Natural killer cell treated with Interleukin-12 subunit alpha and Interleukin-12 subunit beta and Interleukin-15 and Interleukin-18, amount 100 ng/mL, for 72 hours (primary cell): ENCODE measurements around the gene LNX2. TPM values are rescaled to one million over a fixed set of nuclear protein-coding genes. Genes with fewer than 3 reads are reported as not detected.

Experiments used
- ATAC-seq, 2 donors: fragments of 150-1000 bp; cut with Tn5 transposase in 1 of 2; sonication (Bioruptor Pico), chemical (Tn5 transposase) in 1 of 2; 2 replicates each; pipeline ENCODE4 v1.10.0; 2021
- DNase-seq: peaks from one replicate; pipeline ENCODE4 v3.0.0; 2022; ENCODE audit warnings: low spot score
- H3K27ac Mint-ChIP-seq, 2 donors: 1 replicate in 1 of 2; 2 replicates in 1 of 2; pipeline ENCODE4 v1.8.0; 2022; ENCODE audit warnings: mixed read lengths in 2 of 2, mild to moderate bottlenecking in 1 of 2, moderate library complexity in 1 of 2
- H3K27me3 Mint-ChIP-seq, 2 donors: 1 replicate in 1 of 2; 2 replicates in 1 of 2; pipeline ENCODE4 v1.8.0; 2022; ENCODE audit warnings: mixed read lengths in 2 of 2
- H3K36me3 Mint-ChIP-seq: one replicate; pipeline ENCODE4 v1.8.0; 2022; ENCODE audit warnings: mixed read lengths
- H3K4me1 Mint-ChIP-seq, 2 donors: 1 replicate in 1 of 2; 2 replicates in 1 of 2; pipeline ENCODE4 v1.8.0; 2022; ENCODE audit warnings: low read depth in 2 of 2, mixed read lengths in 2 of 2, mild to moderate bottlenecking in 1 of 2
- H3K4me3 Mint-ChIP-seq: one replicate; pipeline ENCODE4 v1.8.0; 2022; ENCODE audit warnings: mixed read lengths
- H3K9me3 Mint-ChIP-seq: 2 replicates; pipeline ENCODE4 v1.8.0; 2022; ENCODE audit warnings: mixed read lengths
- total RNA-seq, 2 donors: library from RNA; stranded (reverse); gene quantifications; one replicate each; pipeline ENCODE4 v1.2.3, GENCODE V29; 2022

LNX2 gene
- total RNA-seq, 2 donors from 2014 or later, result 4.1 to 4.2 TPM

GRCh38 chr13:27522847-27523246, 97.5 kb downstream of the LNX2 start:
- Mint-ChIP-seq H3K27me3 (peaks cover 19 to 29% of the 10 kb centered on the region in 2 donors), H3K27ac (no peak overlapping the region)

GRCh38 chr13:27516103-27516502, 104.2 kb downstream of the LNX2 start:
- ATAC-seq (no peak), DNase-seq (no peak)
- Mint-ChIP-seq H3K27ac (no peak overlapping the region), H3K27me3 (peaks cover 29 to 61% of the 10 kb centered on the region in 2 donors), H3K4me1 (no peaks in the 10 kb centered on the region), H3K9me3 (no peaks in the 10 kb centered on the region), H3K36me3 (no peaks in the 10 kb centered on the region), H3K4me3 (no peak overlapping the region)

More at GRCh38 chr13:27522847-27523246, 97.5 kb downstream of the LNX2 start:
- H3K36me3 Mint-ChIP-seq, result no peaks in the 10 kb centered on the region
- no peaks in the 10 kb centered on the region for H3K9me3 Mint-ChIP-seq
- H3K4me3 Mint-ChIP-seq, result no peak overlapping the region
- ATAC-seq (no peak), DNase-seq (no peak)
- peaks cover 0 to 2% of the 10 kb centered on the region in 2 donors for H3K4me1 Mint-ChIP-seq

GRCh38 chr13:27510082-27510481, 110.2 kb downstream of the LNX2 start:
- H3K9me3 Mint-ChIP-seq, result no peaks in the 10 kb centered on the region
- no peak for DNase-seq
- peaks cover 4 to 26% of the 10 kb centered on the region in 2 donors for H3K27me3 Mint-ChIP-seq
- no peak for ATAC-seq
- H3K27ac Mint-ChIP-seq, result no peak overlapping the region
- no peaks in the 10 kb centered on the region for H3K36me3 Mint-ChIP-seq
- H3K4me3 Mint-ChIP-seq, result no peak overlapping the region
- no peaks in the 10 kb centered on the region for H3K4me1 Mint-ChIP-seq

- no peak overlapping the region for H3K4me3 Mint-ChIP-seq
- H3K27ac Mint-ChIP-seq, result no peak overlapping the region
- ATAC-seq (no peak), DNase-seq (no peak)
- no peaks in the 10 kb centered on the region for H3K9me3 Mint-ChIP-seq
- H3K27me3 Mint-ChIP-seq, result peaks cover 4 to 26% of the 10 kb centered on the region in 2 donors
- no peaks in the 10 kb centered on the region for H3K4me1 Mint-ChIP-seq
- no peaks in the 10 kb centered on the region for H3K36me3 Mint-ChIP-seq
These were observed 111.5 kb downstream of the LNX2 start for GRCh38 chr13:27508802-27509201.

DNA sequence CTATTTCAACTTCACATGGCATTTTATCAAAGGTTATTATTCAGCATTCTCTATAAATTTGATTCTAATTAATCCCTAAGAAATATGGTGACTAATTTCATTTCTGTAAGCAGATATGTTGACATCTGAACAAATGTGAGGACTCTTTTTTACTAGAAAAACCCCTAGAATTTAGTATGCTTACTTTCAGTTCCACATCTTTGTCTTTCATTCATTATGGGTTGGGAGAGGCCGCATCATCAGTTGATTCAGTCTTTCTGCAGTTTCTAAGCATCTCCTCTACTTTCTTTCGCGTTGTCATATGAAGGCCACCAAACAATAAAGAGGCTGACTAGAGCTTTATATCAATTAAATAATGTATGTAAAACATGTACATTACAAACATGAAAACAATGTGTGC, 114.5 kb downstream of the LNX2 start:
- ATAC-seq (no peak), DNase-seq (no peak)
- H3K4me3 Mint-ChIP-seq, result no peak overlapping the region
- no peaks in the 10 kb centered on the region for H3K36me3 Mint-ChIP-seq
- no peaks in the 10 kb centered on the region for H3K4me1 Mint-ChIP-seq
- H3K27ac Mint-ChIP-seq, result no peak overlapping the region
- H3K27me3 Mint-ChIP-seq, result peaks cover 2 to 9% of the 10 kb centered on the region in 2 donors
- no peaks in the 10 kb centered on the region for H3K9me3 Mint-ChIP-seq

DNA sequence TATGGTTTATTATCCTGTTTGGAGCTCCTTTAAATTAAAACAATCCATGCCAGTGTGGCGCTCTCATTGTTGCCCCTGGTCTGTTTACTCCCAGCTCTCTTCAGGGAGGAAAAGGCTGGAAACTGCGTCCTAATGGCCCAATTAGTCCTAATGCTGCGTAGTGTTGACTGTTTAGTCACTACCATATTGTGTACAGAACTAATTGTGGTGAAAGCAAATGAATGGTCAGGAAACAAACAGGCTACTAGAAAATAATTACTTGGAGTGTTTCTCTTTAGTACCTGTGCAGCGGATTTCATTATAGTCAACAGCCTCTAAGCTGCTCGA, 115.5 kb downstream of the LNX2 start:
- no peak overlapping the region for H3K27ac Mint-ChIP-seq
- H3K4me3 Mint-ChIP-seq, result no peak overlapping the region
- DNase-seq (no peak), ATAC-seq (no peak)
- H3K36me3 Mint-ChIP-seq, result no peaks in the 10 kb centered on the region
- H3K9me3 Mint-ChIP-seq, result no peaks in the 10 kb centered on the region
- no peaks in the 10 kb centered on the region for H3K4me1 Mint-ChIP-seq
- peaks cover 2 to 3% of the 10 kb centered on the region in 2 donors for H3K27me3 Mint-ChIP-seq

- Mint-ChIP-seq H3K9me3 (no peaks in the 10 kb centered on the region), H3K27ac (no peak overlapping the region), H3K27me3 (no peaks in the 10 kb centered on the region), H3K4me1 (no peaks in the 10 kb centered on the region), H3K36me3 (no peaks in the 10 kb centered on the region), H3K4me3 (no peak overlapping the region)
- ATAC-seq, result no peak
- no peak for DNase-seq
These were observed 116.0 kb downstream of the LNX2 start for GRCh38 chr13:27504128-27504867.

DNA sequence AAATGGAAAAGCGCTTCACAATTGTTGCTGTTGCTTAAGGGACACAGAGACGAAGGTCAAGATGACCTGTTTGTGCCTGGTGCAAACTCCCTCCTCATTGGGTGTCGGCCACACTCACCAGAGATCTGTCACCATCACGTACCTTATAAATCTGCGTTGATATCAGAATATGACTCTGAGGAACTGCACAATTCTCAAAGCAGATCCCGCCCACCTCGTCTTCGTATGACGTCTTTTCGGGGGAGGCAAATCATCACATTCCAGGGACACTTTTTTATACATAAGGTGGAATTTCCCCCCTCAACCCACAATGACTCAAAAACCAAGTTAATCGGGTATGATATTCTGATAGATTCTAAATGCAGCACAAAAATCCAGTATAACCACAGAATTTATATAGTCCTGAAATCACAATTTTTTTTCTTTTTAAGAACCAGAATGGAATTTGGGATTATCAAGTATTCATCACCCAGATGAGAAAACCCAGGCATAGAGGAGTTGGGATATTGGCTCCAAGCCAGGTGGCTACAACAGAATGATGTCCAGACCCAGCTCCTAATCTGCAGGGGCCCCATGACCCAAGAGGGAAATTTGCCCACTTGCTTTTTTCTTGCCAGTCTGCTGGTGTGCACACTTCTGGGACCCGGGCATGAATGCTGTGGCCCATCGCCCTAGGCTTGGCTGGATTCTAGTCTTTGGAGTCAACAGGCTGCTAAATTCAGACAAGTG, 119.4 kb downstream of the LNX2 start:
- Mint-ChIP-seq H3K4me1 (no peaks in the 10 kb centered on the region), H3K27ac (no peak overlapping the region), H3K27me3 (no peaks in the 10 kb centered on the region), H3K9me3 (no peaks in the 10 kb centered on the region), H3K4me3 (no peak overlapping the region), H3K36me3 (no peaks in the 10 kb centered on the region)
- no peak for ATAC-seq
- DNase-seq, result no peak

DNA sequence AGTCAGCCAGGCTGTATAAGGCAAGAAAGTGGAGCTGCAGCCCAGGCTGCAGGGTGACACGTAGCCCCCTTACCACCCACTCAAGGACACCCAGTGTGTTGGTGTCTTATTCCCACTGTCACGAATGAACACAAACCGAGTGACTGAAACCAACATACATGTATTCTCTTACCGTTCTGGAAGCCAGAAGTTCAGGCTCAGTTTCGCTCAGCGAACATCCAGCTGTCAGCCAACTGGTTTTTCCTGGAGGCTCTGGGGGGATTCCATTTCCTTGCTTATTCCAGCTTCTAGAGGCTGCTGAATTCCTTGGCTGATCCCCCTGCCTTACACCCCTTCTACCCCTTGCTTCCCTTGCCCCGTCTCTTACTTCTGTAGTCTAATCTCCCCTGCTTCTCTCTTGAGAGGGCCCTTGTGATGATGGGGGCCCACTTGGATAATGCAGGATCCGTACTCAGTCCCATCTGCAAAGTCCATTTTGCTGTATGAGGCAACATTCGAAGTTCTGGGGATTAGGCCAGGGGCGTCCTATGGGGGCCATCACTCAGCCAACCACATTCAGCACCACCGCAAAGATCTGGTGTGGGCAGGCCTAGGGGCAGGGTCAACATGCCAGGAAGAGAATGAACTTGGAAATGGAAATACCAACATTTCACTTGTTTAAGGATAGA, 122.6 kb downstream of the LNX2 start:
- no peaks in the 10 kb centered on the region for H3K36me3 Mint-ChIP-seq
- no peak overlapping the region for H3K4me3 Mint-ChIP-seq
- H3K27ac Mint-ChIP-seq, result no peak overlapping the region
- H3K9me3 Mint-ChIP-seq, result no peaks in the 10 kb centered on the region
- H3K4me1 Mint-ChIP-seq, result peaks cover 0 to 3% of the 10 kb centered on the region in 2 donors
- ATAC-seq (no peak), DNase-seq (no peak)
- H3K27me3 Mint-ChIP-seq, result no peaks in the 10 kb centered on the region

GRCh38 chr13:27496536-27497273, 123.6 kb downstream of the LNX2 start:
- Mint-ChIP-seq H3K27me3 (no peaks in the 10 kb centered on the region), H3K4me1 (peaks cover 0 to 3% of the 10 kb centered on the region in 2 donors), H3K9me3 (no peaks in the 10 kb centered on the region), H3K27ac (no peak overlapping the region), H3K36me3 (no peaks in the 10 kb centered on the region), H3K4me3 (no peak overlapping the region)
- ATAC-seq (no peak), DNase-seq (no peak)

- Mint-ChIP-seq H3K4me1 (peaks cover 0 to 3% of the 10 kb centered on the region in 2 donors), H3K27ac (no peak overlapping the region), H3K36me3 (no peaks in the 10 kb centered on the region), H3K4me3 (no peak overlapping the region), H3K27me3 (no peaks in the 10 kb centered on the region), H3K9me3 (no peaks in the 10 kb centered on the region)
- ATAC-seq (no peak), DNase-seq (no peak)
These were observed 124.3 kb downstream of the LNX2 start for GRCh38 chr13:27496006-27496405.
